SK-N-SH (cell line): Measurements from ENCODE around the gene ZFP36. TPM values are rescaled to one million over a fixed set of nuclear protein-coding genes. Genes with fewer than 3 reads are reported as not detected.
A peak's percentile ranks its signal among the peaks of the same experiment; 100 is the strongest.

ENCODE experiments used
- CTCF ChIA-PET: fragments of 300-600, 350-600 bp; formaldehyde crosslinking; extraction: SDS; loops from one replicate; lab custom pipeline; 2021; lab: Yijun Ruan, JAX
- POLR2A ChIA-PET: fragments of 350-600 bp; sonication (Branson Sonifier 250); formaldehyde crosslinking; extraction: SDS; loops from one replicate; lab custom pipeline; 2020; ENCODE audit warnings: antibody characterized with exemption, inconsistent platforms; lab: Yijun Ruan, JAX
- DNase-seq: peaks from one replicate; pipeline ENCODE4 v3.0.0; 2012
- H2AFZ ChIP-seq: fragments of 200-600 bp; sonication (generic); 2 replicates; pipeline ENCODE4 v1.8.1; 2016; ENCODE audit warnings: antibody characterized with exemption, mild to moderate bottlenecking, low read depth
- H3F3A ChIP-seq: fragments of 200-600 bp; sonication (generic); replicated peaks from 2 replicates; pipeline ENCODE3; 2016; ENCODE audit warnings: antibody characterized with exemption, mild to moderate bottlenecking; ENCODE audit not compliant: insufficient read depth
- H3K27ac ChIP-seq, 2 experiments: fragments of 200-500 bp in 1 of 2; fragments of 200-600 bp in 1 of 2; sonication (Bioruptor generic) in 1 of 2; sonication (generic), shearing (Covaris generic) in 1 of 2; 2 replicates each; pipeline versions ENCODE4 v1.5.1 to v1.6.1; 2014 to 2016; ENCODE audit warnings: low read depth in 2 of 2, inconsistent platforms in 1 of 2, low read length in 1 of 2, mild to moderate bottlenecking in 1 of 2, mixed read lengths in 1 of 2
- H3K27me3 ChIP-seq: fragments of 200-600 bp; sonication (generic), shearing (Covaris generic); 2 replicates; pipeline ENCODE4 v1.6.1; 2016; ENCODE audit warnings: mixed run types; ENCODE audit not compliant: insufficient read depth
- H3K36me3 ChIP-seq, 2 experiments: fragments of 200-500 bp in 1 of 2; fragments of 200-600 bp in 1 of 2; sonication (Bioruptor generic) in 1 of 2; sonication (generic) in 1 of 2; replicated peaks in 1 of 2; 2 replicates each; pipeline versions ENCODE3 to v1.5.1; 2014 to 2016; ENCODE audit warnings: low read length in 1 of 2, mild to moderate bottlenecking in 1 of 2; ENCODE audit not compliant: insufficient read depth in 2 of 2, control insufficient read depth in 1 of 2
- H3K4me1 ChIP-seq, 2 experiments: fragments of 200-500 bp in 1 of 2; fragments of 200-600 bp in 1 of 2; sonication (Bioruptor generic) in 1 of 2; sonication (generic), shearing (Covaris generic) in 1 of 2; 2 replicates each; pipeline versions ENCODE4 v1.5.1 to v1.6.1; 2014 to 2016; ENCODE audit warnings: low read depth in 1 of 2, low read length in 1 of 2, mixed run types in 1 of 2; ENCODE audit not compliant: insufficient read depth in 2 of 2, control insufficient read depth in 1 of 2
- H3K4me2 ChIP-seq: fragments of 200-600 bp; sonication (generic), shearing (Covaris generic); 2 replicates; pipeline ENCODE4 v1.6.1; 2017; ENCODE audit warnings: mixed run types
- H3K4me3 ChIP-seq, 2 experiments: fragments of 200-500 bp in 1 of 2; fragments of 200-600 bp in 1 of 2; sonication (Bioruptor generic) in 1 of 2; sonication (generic), shearing (Covaris generic) in 1 of 2; 2 replicates each; pipeline versions ENCODE4 v1.5.1 to v1.8.1; 2014 to 2016; ENCODE audit warnings: low read depth in 2 of 2, inconsistent platforms in 1 of 2, low read length in 1 of 2, mild to moderate bottlenecking in 1 of 2, mixed read lengths in 1 of 2, moderate library complexity in 1 of 2
- H3K79me2 ChIP-seq: fragments of 200-600 bp; sonication (generic); 2 replicates; pipeline ENCODE4 v1.8.1; 2017; ENCODE audit warnings: mild to moderate bottlenecking; ENCODE audit not compliant: insufficient read depth
- H3K9ac ChIP-seq: fragments of 200-600 bp; sonication (generic); 2 replicates; pipeline ENCODE4 v1.6.1; 2017; ENCODE audit warnings: mixed run types
- H3K9me2 ChIP-seq: fragments of 200-600 bp; sonication (generic); 2 replicates; pipeline ENCODE4 v1.6.1; 2017; ENCODE audit warnings: mixed run types
- H3K9me3 ChIP-seq: fragments of 200-600 bp; sonication (generic); 2 replicates; pipeline ENCODE4 v1.6.1; 2017; ENCODE audit warnings: mixed run types, mild to moderate bottlenecking, moderate library complexity
- H4K20me1 ChIP-seq: fragments of 200-600 bp; sonication (generic); 2 replicates; pipeline ENCODE4 v1.6.1; 2017; ENCODE audit warnings: mild to moderate bottlenecking, mixed run types; ENCODE audit not compliant: insufficient read depth
- CHD2 ChIP-seq: fragments of 150-350 bp; IDR thresholded peaks from 2 replicates; pipeline ENCODE4 v1.6.1; 2018; ENCODE audit warnings: low read length; ENCODE audit not compliant: partially characterized antibody
- ELF1 ChIP-seq: IDR thresholded peaks from 2 replicates; pipeline ENCODE4 v1.4.0; 2012
- EZH2phosphoT487 ChIP-seq: fragments of 200-600 bp; sonication (generic); IDR thresholded peaks from 2 replicates; pipeline ENCODE4 v1.6.1; 2017; ENCODE audit warnings: low read depth, mixed run types, mild to moderate bottlenecking, antibody characterized with exemption, moderate library complexity, borderline replicate concordance
- FOSL2 ChIP-seq: IDR thresholded peaks from 2 replicates; pipeline ENCODE4 v1.4.0; 2012; ENCODE audit warnings: low read depth, mild to moderate bottlenecking, moderate library complexity, borderline replicate concordance
- JUND ChIP-seq: IDR thresholded peaks from 2 replicates; pipeline ENCODE4 v1.4.0; 2012
- MEF2A ChIP-seq: IDR thresholded peaks from 2 replicates; pipeline ENCODE4 v1.4.0; 2012; ENCODE audit warnings: low read depth, borderline replicate concordance
- MXI1 ChIP-seq: IDR thresholded peaks from 2 replicates; pipeline ENCODE4 v1.6.1; 2012; ENCODE audit warnings: mild to moderate bottlenecking, low read depth, low read length, improper control_type of control experiment
- NFIC ChIP-seq: IDR thresholded peaks from 2 replicates; pipeline ENCODE4 v1.4.0; 2012; ENCODE audit warnings: borderline replicate concordance
- REST ChIP-seq: IDR thresholded peaks from 2 replicates; pipeline ENCODE4 v1.6.1; 2012; ENCODE audit warnings: mild to moderate bottlenecking, low read depth, low read length, moderate library complexity
- SIN3A ChIP-seq: IDR thresholded peaks from 2 replicates; pipeline ENCODE4 v1.6.1; 2012; ENCODE audit warnings: low read depth, mild to moderate bottlenecking, low read length, moderate library complexity, borderline replicate concordance
- SMC3 ChIP-seq: IDR thresholded peaks from 2 replicates; pipeline ENCODE4 v1.6.1; 2012; ENCODE audit warnings: low read depth, low read length, improper control_type of control experiment
- TCF12 ChIP-seq: IDR thresholded peaks from 2 replicates; pipeline ENCODE4 v1.4.0; 2012
- TEAD4 ChIP-seq: IDR thresholded peaks from 2 replicates; pipeline ENCODE4 v1.4.0; 2012; ENCODE audit warnings: mild to moderate bottlenecking, borderline replicate concordance; ENCODE audit not compliant: insufficient read depth
- WGBS: methylation state at CpG from one replicate; pipeline ENCODE4 v1.1.6; 2017; ENCODE audit warnings: low lambda C conversion rate; 5-methylcytosine and 5-hydroxymethylcytosine counted together
- polyA plus RNA-seq, 3 experiments: library from polyadenylated mRNA; depleted of rRNA; stranded (reverse); fragments of >200 nt; gene quantifications; 2 replicates each; pipeline ENCODE4 v1.2.3, GENCODE V29; 2012
- TF ChIP-seq, protein P1 (sequence below): IDR thresholded peaks from 2 replicates; pipeline ENCODE4 v1.4.0; 2012; ENCODE audit warnings: low read depth, borderline replicate concordance

The ZFP36 gene
- polyA plus RNA-seq, 1 of the 3 experiments (the other 2 are of a cell fraction), result 49.3 TPM

- no peak for TF ChIP-seq SIN3A
- TF ChIP-seq EZH2phosphoT487, result no peak
- no peak for TF ChIP-seq REST
- no peak for TF ChIP-seq CHD2
Measured at GRCh38 chr19:39425744-39426143, 19.1 kb downstream of the ZFP36 start (continued).

DNA sequence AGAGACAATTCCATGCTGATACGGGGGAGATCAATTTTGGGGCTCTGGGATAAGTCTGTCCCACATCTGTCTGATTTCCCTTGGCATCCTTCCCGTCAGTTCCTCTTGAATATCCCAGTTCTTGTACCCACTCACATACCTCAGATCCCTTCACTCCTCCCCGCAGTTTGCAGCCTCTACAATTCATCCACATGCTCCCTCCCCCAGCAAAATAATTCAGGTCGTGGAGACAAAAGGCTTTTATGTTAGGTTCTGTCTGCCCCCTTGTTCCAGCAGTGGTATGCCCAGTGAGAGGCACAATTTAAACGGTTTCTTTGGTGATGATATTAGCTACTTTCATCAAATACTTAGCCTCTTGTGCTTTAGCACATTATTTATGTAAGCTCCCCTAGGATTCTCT lies 19.5 kb downstream of the ZFP36 start:
- DNase-seq, result no peak
- H3K9me2 ChIP-seq, result no peaks in the 10 kb centered on the region
- no peaks in the 10 kb centered on the region for H3K9me3 ChIP-seq
- no peaks in the 10 kb centered on the region for H4K20me1 ChIP-seq
- no peak overlapping the region for H2AFZ ChIP-seq
- 55% methylated on average over 5 of the region's 5 CpGs for WGBS
- H3F3A ChIP-seq, result peaks cover 39% of the 10 kb centered on the region
- H3K4me2 ChIP-seq, result no peak overlapping the region
- ChIA-PET CTCF (interaction anchor here (1.0 to 3.1 kb wide), 4 partner anchors 12 to 106 kb away, joined by 3 to 15 read pairs (median 9); partner anchors contain the start of gene PLEKHG2), POLR2A (interaction anchor here (0.8 to 2.2 kb wide), 2 partner anchors 10 to 12 kb away, joined by 4 to 15 read pairs; partner anchors contain the start of gene RPS16)
- H3K27ac ChIP-seq, result peak overlapping the region in 1 of 2 experiments; percentile 22; a peak in 1 of 4 replicates
- H3K4me3 ChIP-seq, result no peak overlapping the region
- H3K27me3 ChIP-seq, result no peaks in the 10 kb centered on the region
- peaks cover 8 to 21% of the 10 kb centered on the region in 2 experiments; a peak in 3 of 4 replicates for H3K4me1 ChIP-seq
- H3K79me2 ChIP-seq, result no peaks in the 10 kb centered on the region; the same call in 1 of the 2 replicates
- peaks cover 0 to 14% of the 10 kb centered on the region in 2 experiments for H3K36me3 ChIP-seq
- H3K9ac ChIP-seq, result no peak overlapping the region
- TF ChIP-seq NFIC, result no peak
- no peak for TF ChIP-seq TCF12
- no peak for TF ChIP-seq JUND
- TF ChIP-seq TEAD4, result no peak
- no peak for TF ChIP-seq MXI1
- TF ChIP-seq, protein P1, sequence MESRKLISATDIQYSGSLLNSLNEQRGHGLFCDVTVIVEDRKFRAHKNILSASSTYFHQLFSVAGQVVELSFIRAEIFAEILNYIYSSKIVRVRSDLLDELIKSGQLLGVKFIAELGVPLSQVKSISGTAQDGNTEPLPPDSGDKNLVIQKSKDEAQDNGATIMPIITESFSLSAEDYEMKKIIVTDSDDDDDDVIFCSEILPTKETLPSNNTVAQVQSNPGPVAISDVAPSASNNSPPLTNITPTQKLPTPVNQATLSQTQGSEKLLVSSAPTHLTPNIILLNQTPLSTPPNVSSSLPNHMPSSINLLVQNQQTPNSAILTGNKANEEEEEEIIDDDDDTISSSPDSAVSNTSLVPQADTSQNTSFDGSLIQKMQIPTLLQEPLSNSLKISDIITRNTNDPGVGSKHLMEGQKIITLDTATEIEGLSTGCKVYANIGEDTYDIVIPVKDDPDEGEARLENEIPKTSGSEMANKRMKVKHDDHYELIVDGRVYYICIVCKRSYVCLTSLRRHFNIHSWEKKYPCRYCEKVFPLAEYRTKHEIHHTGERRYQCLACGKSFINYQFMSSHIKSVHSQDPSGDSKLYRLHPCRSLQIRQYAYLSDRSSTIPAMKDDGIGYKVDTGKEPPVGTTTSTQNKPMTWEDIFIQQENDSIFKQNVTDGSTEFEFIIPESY, result no peak
- no peak for TF ChIP-seq EZH2phosphoT487
- no peak for TF ChIP-seq SIN3A
- no peak for TF ChIP-seq FOSL2
- TF ChIP-seq SMC3, result no peak
- TF ChIP-seq MEF2A, result no peak
- no peak for TF ChIP-seq ELF1
